ENCODE data around the gene DRC7. TPM values are rescaled to one million over a fixed set of nuclear protein-coding genes. Genes with fewer than 3 reads are reported as not detected.

Gene DRC7
- total and polyA plus RNA-seq, 9 of the 15 experiments (the other 6 are each of a cell fraction or from before 2014, with no cell fraction given): 0.04 to 0.33 (median 0.12) TPM; not detected in 3

GRCh38 chr16:57648581-57649442 is 45.8 kb upstream of the DRC7 start (continued):
- TF ChIP-seq REST (IDR thresholded peaks at IDR 0.05; ENCODE audit: borderline replicate concordance): peak; percentile 97
- TF ChIP-seq REST (CRISPR knock-in tag; IDR thresholded peaks at IDR 0.05; ENCODE audit: low read depth): no peak
- no peak for TF ChIP-seq ATF1 (CRISPR knock-in tag; IDR thresholded peaks at IDR 0.05)
- 0 out of 2 replicates have a peak, but pooled peaks have one; percentile 23 for TF ChIP-seq ATF1 (tag; IDR thresholded peaks at IDR 0.05)
- TF ChIP-seq HNRNPL (IDR thresholded peaks at IDR 0.05; ENCODE audit: low read depth, low read length): no peak
- TF ChIP-seq CBX3 (IDR thresholded peaks at IDR 0.05; ENCODE audit: borderline replicate concordance in 1 of 2, low read length in 2 of 2): peak in 1 of 2 experiments; percentile 67; a peak in 1 of 3 replicates
- peak; percentile 86 for TF ChIP-seq SMARCA5 (IDR thresholded peaks at IDR 0.05)
- TF ChIP-seq ZNF384 (IDR thresholded peaks at IDR 0.05; ENCODE audit: low read depth, low read length): peak; percentile 40; the same call in 1 of the 2 replicates
- peak; percentile 42; the same call in 1 of the 2 replicates for TF ChIP-seq ZNF24 (IDR thresholded peaks at IDR 0.05)
- no peak for TF ChIP-seq PCBP2 (IDR thresholded peaks at IDR 0.05; ENCODE audit: low read depth, low read length, poor library complexity, severe bottlenecking)
- no peak for TF ChIP-seq RBM17 (IDR thresholded peaks at IDR 0.05; ENCODE audit: borderline replicate concordance, low read depth, low read length)
- TF ChIP-seq MAZ (CRISPR knock-in tag; conservative IDR thresholded peaks at IDR 0.05 in 1 of 2, IDR thresholded peaks at IDR 0.05 in 1 of 2): peak in 1 of 2 experiments; percentile 82; a peak in 3 of 4 replicates
- TF ChIP-seq LARP7 (IDR thresholded peaks at IDR 0.05): no peak
- TF ChIP-seq, protein P1, sequence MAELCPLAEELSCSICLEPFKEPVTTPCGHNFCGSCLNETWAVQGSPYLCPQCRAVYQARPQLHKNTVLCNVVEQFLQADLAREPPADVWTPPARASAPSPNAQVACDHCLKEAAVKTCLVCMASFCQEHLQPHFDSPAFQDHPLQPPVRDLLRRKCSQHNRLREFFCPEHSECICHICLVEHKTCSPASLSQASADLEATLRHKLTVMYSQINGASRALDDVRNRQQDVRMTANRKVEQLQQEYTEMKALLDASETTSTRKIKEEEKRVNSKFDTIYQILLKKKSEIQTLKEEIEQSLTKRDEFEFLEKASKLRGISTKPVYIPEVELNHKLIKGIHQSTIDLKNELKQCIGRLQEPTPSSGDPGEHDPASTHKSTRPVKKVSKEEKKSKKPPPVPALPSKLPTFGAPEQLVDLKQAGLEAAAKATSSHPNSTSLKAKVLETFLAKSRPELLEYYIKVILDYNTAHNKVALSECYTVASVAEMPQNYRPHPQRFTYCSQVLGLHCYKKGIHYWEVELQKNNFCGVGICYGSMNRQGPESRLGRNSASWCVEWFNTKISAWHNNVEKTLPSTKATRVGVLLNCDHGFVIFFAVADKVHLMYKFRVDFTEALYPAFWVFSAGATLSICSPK (IDR thresholded peaks at IDR 0.05; ENCODE audit: borderline replicate concordance): no peak
- no peak for TF ChIP-seq KDM5B (IDR thresholded peaks at IDR 0.05; ENCODE audit: insufficient replicate concordance, low read depth, low read length)
